GM12801 (cell line): ENCODE measurements around the gene TBCK.

ENCODE experiments used
- CTCF ChIP-seq: IDR thresholded peaks from one replicate; pipeline ENCODE4 v1.5.1; 2011; ENCODE audit warnings: control low read depth; ENCODE audit not compliant: insufficient read length; ENCODE audit errors: extremely low read depth

TBCK gene

DNA sequence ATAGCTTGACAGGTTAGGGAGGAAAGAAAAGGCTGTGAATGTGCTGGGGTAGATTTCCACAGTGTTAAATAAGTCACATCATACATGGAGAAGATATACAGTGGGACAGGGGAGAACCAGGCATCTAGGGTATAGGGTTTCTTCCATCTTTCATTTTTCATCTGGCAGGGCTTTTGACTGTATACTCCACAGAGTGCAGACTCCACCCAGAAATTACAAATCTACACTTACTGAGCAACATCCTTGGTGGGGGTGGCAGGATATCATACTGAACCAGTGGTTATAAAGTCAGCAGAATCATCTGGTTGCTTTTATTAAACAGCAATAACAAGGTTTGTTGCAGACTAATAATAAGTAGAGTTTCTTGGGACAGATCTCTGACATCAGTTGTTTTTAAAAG, 266.5 kb downstream of the TBCK start:
- no peak for TF ChIP-seq CTCF

DNA sequence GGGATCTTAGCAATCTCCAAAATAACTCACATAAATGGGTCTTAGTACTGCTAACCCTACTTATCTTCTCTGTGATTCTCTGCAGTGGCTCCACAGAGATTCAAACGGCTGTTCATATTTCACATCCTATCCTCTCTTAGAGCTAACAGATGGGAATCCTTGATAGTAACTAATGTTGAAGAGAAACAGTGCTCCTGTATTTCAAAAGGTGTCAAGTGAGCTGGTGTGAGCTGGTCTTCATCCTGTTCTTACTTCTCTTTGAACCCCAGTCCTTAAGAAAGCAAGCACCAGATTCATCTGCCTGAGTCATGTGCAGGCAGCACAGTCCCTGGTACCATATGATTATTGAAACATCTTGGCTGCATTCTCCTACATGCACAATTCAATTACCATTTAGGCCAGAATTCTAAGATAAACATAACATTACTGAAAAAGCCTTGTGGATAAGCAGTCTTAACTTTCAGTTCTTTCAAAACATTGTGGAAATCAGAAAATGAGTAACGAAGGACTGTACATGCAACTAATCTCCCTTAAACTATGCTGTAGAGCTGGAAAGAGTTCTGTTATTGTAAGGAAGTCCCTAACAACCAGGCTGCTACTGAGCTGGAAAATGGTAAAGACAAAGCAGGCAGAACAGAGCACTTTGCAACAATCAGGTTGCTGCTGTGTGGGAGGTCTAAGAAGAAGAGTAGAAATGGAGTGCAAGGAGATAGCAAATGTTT, 267.6 kb downstream of the TBCK start:
- no peak for TF ChIP-seq CTCF

DNA sequence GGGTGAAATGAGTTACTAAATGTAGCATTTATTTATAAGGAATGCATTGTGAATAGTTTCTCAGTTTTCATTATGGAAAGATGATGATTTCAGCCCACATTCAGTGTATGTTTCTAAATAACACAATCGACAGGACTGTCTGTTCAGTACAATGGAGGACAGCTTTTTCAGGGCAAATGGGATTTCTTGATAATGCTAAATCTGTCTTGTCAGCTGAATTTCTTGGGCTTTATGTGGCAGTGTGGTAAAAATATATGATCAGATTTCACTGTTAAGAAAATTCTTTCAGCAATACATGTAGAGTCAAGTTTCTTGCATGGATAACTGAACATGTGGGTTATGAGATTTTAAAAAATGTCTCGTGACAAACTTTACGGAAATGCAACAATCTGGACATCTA, 269.9 kb downstream of the TBCK start:
- TF ChIP-seq CTCF: no peak

DNA sequence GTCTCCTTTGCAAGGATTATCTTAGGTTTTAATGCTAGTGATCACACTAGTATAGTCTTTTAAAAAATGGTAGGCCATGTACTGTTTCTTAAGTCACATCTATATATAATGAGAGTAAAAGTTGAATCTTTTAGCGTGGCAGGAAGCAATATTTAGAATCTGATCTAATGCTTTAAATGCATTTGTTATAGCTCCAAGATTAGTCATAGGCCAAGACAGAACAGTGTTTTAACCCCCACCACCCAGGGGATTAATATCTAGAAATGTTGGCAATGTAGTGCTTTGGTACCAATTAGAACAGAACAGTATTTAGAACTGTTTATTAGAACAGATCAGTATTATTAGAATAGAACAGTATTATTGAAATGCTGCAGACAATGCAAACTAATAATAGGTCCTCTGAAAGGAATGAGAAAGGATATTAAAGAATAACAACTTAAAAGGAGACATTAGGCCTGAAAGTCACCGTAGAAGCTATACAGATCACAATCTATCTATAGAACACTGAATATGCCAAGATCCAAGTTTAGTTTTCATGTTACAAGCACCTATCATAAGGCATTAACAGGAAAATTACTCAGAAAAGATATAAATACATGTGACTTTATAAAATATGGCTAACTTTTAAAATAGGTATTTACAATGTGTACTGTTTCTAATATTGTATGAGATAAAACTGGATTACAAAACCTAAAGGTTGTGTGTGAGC, 274.6 kb downstream of the TBCK start:
- no peak for TF ChIP-seq CTCF

GRCh38 chr4:106039796-106040195, 276.2 kb downstream of the TBCK start:
- no peak for TF ChIP-seq CTCF

GRCh38 chr4:106038908-106039307, 277.1 kb downstream of the TBCK start:
- no peak for TF ChIP-seq CTCF

- TF ChIP-seq CTCF: no peak
Observed at GRCh38 chr4:106038012-106038411, 278.0 kb downstream of the TBCK start.
